Amygdala (tissue), 56 donors: Measurements from ENCODE around the gene CAMTA1.
A peak's percentile ranks its signal among the peaks of the same experiment; 100 is the strongest.

Source experiments
- DNase-seq, 56 donors: peaks; one replicate each; lab custom pipeline; 2025; lab: John Stamatoyannopoulos, UW

CAMTA1 gene

DNA sequence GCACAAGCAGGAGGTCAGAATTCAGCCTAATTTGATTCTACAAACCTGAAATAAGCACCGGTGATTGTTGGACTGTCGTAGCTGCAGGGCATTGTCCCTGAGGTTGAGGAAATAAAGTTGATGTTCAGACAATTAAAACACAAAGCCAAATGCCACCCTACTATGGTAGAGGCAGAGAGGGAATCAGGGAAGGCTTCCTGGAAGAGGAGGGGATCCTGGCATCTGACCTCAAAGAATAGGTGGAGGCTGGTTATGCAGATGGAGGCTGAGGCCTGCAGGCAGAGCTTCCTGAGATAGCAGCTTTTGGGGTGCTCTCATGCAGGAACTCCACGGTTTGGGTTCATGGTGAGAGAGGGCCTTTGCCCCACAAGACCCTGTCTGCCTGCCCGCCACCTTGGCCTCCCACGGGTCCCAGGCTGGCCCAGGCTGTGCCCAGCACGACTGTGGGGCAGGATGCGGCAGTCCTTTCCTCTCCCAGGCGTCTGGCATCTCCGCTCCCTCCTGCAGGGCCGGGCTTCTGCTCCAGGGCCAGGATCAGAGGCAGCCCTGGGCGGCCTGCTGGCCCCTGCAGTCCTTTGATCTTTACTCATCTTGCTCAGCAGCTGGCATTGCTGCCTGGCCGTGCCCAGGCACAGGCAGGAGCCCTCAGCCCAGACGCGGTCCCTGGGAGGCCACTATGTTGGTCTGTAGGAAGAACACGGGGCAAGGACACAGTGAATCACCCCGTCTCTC lies 851.7 kb downstream of the CAMTA1 start:
- DNase-seq = no peak

DNA sequence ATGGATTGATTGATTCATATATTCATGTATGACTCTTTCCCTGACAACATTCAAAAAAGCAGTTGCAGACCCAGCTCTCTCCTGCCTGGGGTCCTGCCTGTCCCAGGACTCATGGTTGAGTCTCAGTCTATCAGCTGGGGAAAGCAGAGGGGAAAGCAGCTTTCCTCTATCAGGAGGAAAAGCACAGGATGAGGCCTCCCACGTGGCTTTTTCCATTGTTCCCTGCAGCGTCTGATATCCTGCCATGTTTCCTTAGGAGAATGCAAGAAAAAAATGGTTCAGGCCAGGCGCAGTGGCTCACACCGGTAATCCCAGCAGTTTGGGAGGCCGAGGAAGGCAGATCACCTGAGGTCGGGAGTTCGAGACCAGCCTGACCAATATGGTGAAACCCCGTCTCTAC lies 852.8 kb downstream of the CAMTA1 start:
- DNase-seq = no peak

DNA sequence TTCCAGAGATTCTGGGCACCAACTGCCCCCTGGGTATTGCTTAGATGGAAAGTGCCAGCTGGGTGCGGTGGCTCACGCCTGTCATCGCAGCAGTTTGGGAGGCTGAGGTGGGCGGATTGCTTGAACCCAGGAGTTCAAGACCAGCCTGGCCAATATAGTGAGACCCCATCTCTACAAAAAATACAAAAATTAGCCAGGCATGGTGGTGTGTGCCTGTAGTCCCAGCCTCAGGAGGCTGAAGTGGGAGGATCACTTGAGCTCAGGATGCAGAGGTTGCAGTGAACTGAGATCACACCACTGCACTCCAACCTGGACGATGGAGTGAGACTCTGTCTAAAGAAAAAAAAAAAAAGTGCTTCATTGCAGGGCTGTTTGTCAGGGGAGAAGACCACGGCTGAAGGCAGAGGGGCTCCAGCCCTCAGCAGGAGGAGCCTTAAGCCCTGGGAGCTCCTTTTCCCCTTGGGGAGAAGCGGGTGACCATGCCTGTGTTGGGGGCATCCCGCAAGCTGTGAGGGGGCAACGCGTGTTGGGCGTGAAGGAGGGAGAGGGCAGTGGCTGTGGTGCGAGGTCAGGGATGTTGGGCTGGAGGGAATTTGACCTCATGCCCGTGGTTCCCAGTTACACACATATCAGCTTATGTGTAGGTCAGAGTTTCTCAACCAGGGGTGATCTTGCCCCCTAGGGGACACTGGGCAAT lies 854.3 kb downstream of the CAMTA1 start:
- DNase-seq = no peak

DNA sequence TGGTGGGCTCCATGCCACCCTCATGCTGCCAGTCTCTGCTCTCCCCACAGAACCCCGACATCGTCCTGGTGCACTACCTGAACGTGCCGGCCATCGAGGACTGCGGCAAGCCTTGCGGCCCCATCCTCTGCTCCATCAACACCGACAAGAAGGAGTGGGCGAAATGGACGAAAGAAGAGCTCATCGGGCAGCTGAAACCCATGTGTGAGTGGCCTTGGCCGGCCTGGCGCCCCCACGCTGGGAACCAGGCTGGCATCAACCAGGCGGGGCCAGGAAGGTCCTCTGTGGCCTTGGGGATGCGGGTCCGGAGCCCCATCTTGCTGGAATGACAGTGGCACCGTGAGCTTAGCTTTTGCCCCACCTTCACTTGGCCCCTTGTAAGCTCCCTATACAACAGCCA lies 855.1 kb downstream of the CAMTA1 start:
- DNase-seq = no peak

DNA sequence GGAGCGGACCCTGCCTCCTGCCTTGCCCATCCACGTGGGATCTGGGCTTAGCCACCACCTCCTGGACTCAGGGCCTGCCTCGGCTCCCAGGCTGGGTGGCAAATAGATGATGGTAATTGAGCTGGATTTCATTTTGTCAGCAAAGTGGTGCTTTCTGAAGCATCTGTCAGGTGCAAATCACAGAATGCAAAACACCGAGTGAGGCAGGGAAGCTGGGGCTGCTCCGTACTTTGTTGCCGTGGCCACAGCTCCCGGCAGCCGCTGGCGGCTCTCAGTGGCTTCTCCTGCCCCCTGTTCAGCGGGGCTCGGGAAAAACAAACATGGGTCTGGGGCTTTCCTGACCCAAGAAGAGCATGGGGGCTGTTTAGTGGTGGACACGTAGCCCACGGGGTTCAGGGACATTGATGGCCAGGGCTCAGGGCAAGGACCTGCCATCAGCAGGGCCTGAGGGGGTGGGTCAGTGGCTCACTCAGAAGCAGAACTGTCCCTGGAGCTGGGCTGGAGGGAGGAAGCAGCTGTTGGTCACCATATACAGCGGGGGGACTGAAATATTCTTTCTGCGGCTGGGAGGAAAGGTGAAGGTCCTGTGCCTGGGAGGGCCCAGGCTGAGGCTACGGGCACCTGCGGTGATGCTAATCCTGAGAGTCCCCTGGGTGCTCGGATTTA lies 855.8 kb downstream of the CAMTA1 start:
- no peak for DNase-seq

DNA sequence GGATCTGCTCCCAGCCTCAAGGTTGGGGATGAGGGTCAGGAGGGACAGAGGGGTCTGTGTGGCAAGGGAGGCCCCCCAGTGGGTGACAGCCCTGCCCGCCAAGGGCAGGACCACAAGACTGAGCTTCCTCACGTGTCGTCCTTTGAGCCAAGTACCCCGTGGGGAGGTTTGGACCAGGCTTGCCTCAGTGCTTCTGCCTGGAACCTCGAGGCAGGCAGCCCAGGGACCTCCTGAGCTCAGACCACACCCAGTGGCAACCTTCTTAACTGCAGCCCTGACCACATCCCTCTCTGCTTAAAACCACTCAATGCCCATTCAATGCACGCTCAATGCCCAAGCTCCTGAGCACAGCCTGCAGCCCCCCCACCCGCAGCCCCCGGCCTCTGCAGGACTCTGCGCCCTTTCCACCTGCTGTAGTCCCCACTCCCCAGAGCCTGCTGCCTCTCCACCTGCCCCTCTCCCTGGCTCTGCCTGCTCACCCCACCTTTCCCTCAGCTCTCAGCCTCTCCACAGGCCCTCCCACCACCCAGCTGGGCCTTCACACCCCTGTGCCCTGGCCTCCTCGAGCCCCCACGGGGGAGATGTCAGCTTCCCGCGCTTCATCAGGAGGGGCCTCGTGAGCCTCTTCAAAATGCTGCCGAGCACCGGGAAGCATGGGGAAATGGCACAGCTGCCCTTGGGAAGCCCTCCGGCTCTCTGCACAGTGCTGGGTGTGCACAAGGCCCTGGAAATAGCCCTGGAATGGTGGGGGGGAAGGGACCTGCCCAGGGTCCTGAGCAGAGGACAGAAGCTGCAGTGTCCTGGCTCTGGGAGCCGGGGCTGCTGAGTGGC lies 856.5 kb downstream of the CAMTA1 start:
- no peak for DNase-seq

DNA sequence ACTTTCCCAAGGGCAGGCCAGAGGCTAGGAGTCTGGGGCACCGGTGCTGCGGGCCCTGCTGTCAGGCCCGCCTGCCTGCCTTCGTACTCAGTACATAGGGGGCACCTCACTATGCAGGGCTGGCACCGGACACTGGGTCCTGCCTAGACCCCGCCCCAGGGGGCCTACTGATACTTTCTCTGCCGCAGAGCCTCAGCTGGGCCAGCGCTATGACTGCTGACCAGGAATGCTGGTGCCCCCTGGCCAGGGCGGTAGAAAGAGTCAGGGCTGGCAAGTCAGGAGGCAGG lies 857.1 kb downstream of the CAMTA1 start:
- no peak for DNase-seq

DNA sequence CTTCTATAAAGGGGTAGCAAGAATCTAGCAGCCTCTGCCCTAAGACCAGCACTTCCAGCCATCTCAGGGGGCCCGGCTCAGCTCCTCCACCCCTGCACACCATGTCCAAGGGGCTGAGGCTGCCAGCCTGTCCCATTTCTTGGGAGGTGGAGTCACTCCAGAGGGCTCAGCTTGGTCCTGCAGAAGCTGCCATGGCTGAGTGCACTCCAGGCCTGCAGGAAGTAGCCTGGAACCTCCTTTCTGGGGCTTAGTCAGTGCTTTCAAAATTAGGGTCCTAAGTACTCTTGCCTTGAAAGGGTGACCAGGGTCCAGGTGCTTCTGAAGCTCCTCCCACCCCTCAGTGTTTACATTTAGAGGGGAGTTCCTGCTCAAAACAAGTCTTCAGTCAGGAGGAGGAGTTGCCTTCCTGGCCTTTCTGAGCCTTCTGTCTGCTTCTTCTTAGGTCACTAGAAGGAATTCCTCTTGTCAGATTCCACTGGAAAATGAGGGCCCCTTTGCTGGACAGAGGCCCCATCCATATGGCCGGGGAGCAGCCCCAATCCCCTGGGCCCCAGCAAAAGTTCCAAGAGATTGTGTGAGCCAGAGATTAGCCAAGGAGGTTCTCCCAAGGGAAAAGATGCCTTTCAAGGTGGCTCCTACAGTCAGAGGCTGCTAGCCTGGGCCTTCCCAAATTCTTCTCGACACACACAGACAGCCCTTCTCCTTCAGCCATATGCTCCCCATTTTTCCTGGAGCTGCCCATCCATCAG lies 857.7 kb downstream of the CAMTA1 start:
- DNase-seq = no peak

DNA sequence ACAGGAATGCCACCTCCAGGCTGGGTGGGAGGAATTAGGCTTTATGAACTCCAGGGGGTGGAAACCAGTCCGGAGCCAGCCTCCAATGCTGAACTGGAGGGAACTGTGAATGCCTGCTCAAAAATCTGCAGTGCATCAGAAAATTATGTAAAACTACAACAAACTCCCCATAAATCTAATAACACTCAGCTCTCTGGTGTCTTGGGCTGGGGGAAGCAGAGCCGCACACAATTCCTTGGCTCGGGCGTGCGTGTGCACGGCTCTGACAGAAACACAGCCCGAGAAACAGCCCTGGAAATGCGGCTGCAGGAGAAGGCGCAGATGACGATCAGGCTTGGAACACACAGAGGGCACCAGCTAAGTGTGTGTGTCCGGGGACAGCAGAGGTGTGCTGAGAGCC lies 858.3 kb downstream of the CAMTA1 start:
- no peak for DNase-seq

DNA sequence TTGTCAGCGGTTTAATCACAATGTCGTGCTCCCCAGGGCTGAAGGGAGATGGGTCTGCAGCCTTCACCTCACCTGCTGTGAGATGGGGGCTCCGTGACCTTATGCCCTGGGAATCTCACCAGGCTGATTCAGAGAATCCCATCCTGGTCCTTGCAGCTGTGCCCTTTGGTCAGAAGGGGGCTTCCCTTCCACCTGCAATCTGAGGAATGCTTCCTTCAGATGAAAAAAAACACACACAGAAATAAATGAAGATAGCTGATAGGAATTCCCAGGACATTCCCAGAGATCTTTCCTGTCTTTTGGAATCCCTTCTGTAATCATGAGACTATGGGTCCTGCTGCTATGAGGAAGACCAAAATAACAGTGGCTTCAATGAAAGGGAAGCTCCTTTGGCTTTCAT lies 858.8 kb downstream of the CAMTA1 start:
- DNase-seq = no peak

DNA sequence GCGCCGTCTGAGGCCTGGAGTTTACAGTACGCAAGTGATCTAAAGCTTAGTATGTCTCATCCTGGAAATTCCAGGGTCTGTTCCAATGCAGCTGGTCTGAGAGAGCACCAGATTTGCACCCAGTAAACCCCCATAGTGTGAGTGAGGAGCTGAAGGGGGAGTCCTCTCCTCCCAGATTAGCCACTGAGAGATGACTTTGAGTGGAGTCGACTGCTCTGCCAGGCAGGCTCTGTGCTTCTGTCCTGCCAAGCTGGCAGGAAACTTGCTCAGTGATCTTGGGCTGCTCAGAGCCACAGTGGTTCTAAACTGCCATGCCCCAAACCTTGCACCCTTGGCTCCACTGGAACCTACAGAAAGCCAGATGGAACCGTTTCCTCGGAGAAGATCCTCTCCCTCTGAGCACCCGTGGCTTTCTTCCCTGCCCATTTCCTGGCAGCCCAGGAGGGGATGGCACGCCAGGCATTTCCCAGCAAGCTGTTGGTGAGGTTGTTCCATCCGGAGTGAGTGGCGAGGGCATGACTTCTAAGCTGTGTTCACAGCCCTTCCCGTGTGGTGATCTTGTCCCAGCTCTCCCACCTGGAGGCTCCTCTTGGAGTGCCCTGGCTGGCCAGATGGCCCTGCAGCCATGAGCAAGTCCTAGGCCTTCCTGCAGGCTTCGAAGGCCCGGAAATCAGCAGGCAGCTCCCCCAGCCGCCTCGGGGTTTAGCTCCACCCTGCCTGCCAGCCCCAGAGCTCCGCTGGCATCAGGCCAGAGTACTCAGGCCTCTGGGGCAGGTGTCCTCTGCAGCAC lies 859.9 kb downstream of the CAMTA1 start:
- peak in 13 of 56 donors; percentile 5 to 46 (median 12) for DNase-seq

DNA sequence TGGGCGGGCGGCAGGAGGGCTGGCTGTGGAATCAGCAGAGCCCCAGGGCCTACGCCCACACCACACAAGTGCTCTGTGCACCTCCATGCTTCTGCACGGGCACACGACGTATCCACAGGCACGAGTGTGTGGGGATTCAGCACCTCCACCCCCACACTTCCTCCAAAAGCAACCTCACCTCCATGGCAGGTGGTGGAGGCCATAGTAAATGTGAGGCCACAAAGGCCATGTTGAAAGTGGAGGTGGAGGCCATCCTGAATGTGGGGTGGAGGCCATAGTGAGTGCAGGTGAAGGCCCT lies 860.4 kb downstream of the CAMTA1 start:
- no peak for DNase-seq

DNA sequence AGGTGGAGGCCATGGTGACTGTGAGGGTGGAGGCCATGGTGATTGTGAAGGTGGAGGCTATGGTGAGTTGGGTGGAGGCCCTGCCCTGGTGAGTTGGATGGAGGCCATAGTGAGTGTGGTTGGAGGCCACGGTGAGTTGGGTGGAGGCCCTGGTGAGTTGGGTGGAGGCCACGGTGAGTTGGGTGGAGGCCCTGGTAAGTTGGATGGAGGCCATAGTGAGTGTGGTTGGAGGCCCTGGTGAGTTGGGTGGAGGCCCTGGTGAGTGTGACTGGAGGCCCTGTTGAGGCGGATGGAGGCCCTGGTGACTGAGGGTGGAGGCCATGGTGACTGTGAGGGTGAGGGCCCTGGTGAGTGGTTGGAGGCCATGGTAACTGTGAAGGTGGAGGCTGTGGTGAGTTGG lies 860.9 kb downstream of the CAMTA1 start:
- no peak for DNase-seq

DNA sequence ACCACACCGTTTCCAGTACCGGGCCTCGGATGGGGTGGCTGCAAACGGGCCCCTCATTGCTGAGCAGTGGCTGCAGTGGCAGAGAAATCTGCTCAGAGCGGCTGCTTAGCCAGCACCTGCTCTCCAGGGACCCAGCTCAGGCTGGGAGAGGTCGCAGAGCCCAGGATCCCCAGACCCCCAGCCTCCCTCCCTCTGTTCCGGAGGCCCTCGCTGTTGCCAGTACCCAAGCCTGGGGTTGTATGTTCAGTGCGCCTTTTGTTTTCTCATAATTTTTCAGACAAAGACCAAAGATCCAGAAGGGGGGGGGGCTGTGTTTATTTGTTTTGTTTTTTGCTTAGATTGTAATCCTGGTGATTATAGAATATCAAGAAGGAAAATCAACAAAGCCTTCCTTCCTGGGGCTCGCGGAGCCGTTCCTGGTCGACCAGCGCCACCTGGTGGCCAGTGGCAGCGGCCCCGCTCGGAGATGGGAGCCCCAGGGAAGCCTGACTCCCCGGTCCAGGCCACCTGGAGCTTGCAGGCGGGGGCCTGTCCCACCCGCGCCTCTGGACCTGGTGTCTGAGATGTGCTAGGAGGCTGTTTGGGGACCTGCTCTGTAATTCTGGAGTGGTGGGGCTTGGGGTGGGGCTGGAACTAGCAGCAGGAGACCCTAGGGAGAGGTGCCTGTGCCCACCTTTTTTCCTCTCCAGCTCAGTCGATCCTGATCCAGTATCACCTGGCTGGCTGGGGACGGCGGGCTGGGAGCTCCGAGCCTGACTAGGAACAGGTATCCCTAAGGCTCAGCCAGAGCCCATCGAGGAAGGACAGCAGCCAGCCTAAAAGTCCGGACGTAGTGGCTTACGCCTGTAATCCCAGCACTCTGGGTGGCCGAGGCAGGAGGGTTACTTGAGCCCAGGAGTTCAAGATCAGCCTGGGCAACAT lies 862.0 kb downstream of the CAMTA1 start:
- DNase-seq = peak in 48 of 56 donors; percentile 3 to 81 (median 33)

DNA sequence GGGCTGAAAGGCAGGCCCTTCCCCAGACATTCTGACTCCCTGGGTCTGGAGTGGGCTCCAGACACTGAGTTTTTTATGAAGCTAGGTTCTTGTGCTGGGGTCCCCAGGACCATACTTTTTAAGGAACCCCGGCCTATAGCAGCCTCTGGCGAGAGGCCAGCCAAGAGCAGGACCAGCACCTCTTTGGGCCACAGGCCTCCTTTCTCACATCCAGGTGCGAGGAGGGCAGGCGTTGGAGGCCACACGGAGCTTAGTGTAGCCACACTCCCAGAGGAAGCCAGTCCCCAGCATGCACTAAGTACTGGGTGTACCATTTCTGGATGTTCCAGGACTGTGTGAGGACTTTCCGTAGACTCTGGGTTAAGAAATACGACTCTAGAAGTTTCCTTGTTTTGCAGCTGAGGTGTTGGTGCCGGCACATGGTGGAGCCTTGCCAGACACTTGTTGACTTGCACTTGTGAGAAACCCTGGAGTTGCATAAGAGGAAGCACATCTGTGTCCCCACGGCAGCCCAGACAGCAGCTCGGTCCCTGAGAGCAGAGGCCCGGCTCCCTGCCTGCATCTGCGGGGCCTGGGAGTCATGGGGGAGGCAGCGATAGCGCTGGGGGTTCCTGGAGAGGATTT lies 863.6 kb downstream of the CAMTA1 start:
- DNase-seq = no peak

DNA sequence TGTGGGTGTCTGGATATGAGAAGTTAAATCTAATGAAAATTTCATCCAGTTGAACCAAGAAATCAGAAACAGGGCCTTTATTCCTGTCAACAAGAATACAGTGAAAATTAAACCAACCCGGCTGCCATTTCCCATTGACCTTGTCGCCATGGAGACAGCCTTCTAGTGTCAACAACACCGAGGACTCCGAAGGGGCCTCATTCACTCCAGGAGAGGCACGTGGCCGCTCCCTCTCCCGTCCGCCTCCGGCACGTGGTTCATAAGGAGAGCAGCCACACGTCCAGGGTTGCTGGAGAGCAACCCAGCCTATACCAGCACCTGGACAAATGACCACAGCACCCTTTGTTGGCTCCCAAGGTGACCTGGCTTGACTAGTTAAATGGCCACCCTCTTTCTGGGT lies 865.5 kb downstream of the CAMTA1 start:
- DNase-seq = no peak

DNA sequence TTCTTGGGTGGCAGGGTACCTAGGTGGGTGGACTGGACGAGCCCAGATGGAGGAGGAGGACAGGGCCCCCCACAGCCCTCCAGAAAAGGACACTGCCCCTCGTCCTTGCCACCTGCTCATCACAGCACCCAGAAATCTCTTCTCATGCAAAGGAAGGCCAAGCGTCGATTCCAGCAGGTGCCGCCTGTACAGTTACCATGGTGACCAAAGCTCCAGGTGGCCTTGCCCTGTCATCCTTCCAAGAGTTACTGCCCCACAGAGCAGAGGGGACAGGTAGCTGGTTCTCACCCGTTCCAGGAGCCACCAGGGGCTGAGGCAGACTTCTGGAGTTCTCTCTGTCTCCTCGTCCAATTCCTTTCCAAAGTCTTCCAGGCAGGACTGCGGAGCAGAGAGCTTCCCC lies 865.9 kb downstream of the CAMTA1 start:
- DNase-seq = no peak

DNA sequence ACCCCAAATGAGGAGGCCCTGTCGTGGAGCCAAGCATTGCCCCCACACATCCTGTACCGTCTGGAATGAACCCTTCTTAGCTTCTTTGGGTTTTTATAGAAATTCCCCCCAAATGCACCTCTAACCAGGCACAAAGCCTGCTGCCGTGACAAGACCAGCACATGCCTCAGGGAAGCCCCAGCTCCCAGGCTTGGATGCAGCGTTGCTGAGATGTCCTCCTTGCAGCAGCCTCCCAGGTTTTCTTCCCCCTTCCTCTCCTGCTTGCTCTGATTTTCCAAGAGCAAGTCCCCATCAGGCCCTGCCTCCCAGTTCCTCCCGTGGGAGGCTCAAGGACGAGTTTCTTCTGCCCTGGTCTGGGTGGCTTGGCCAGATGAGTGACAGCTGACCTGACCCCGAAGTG lies 866.8 kb downstream of the CAMTA1 start:
- DNase-seq = no peak
